Activated CD4-positive, CD25-positive, alpha-beta regulatory T cell treated with anti-CD3 and anti-CD28 coated beads, Interleukin-2, amount 50 U/mL, for 16 hours (primary cell): ENCODE results near the gene CAMK2N1.
"Not testable (repeated sequence)": the region's sequence is repeated elsewhere in the genome, so short reads cannot be mapped to it uniquely, and the experiment has no call there.

ENCODE experiments used
- DNase-seq: peaks from one replicate; pipeline ENCODE4 v3.0.0-alpha.2; 2020; ENCODE audit warnings: low read depth, low spot score

The CAMK2N1 gene

GRCh38 chr1:20485527-20486456 is at the start of gene CAMK2N1:
Gene CAMK2N1 (minus strand): TSS chr1:20486210. CDS start chr1:20485379, 831 bp downstream.
- DNase-seq, result no peak

GRCh38 chr1:20534659-20535417 is 48.8 kb upstream of the CAMK2N1 start:
- DNase-seq, result no peak

GRCh38 chr1:20533635-20534034 is 47.6 kb upstream of the CAMK2N1 start:
- DNase-seq, result no peak

GRCh38 chr1:20530901-20531300 is 44.9 kb upstream of the CAMK2N1 start:
- DNase-seq, result no peak

- no peak for DNase-seq
These were observed 44.3 kb upstream of the CAMK2N1 start for GRCh38 chr1:20530306-20530705.

- DNase-seq, result no peak
These were observed 42.2 kb upstream of the CAMK2N1 start for GRCh38 chr1:20528221-20528620.

- DNase-seq, result no peak
These were observed 40.3 kb upstream of the CAMK2N1 start for GRCh38 chr1:20526267-20526666.

- peak; percentile 36 for DNase-seq
These were observed 36.2 kb upstream of the CAMK2N1 start for GRCh38 chr1:20521960-20522861.

- not testable (repeated sequence) for DNase-seq
These were observed 33.7 kb upstream of the CAMK2N1 start for GRCh38 chr1:20519609-20520262.

GRCh38 chr1:20511518-20512428 is 25.8 kb upstream of the CAMK2N1 start:
- DNase-seq, result no peak

GRCh38 chr1:20508411-20508771 is 22.4 kb upstream of the CAMK2N1 start:
- DNase-seq, result no peak

GRCh38 chr1:20507564-20508410 is 21.8 kb upstream of the CAMK2N1 start, which contains the start of gene MUL1:
Gene MUL1 (minus strand): TSS chr1:20508151. CDS start chr1:20508024, 127 bp downstream.
- DNase-seq, result peak; percentile 92

- DNase-seq, result no peak
These were observed 21.2 kb upstream of the CAMK2N1 start for GRCh38 chr1:20507248-20507563.

GRCh38 chr1:20505488-20505887 is 19.5 kb upstream of the CAMK2N1 start:
- DNase-seq, result no peak

GRCh38 chr1:20500716-20501115 is 14.7 kb upstream of the CAMK2N1 start:
- no peak for DNase-seq

- no peak for DNase-seq
These were observed 13.7 kb upstream of the CAMK2N1 start for GRCh38 chr1:20499718-20500117.

- no peak for DNase-seq
These were observed 13.1 kb upstream of the CAMK2N1 start for GRCh38 chr1:20499105-20499504.

GRCh38 chr1:20498116-20498515 is 12.1 kb upstream of the CAMK2N1 start:
- DNase-seq, result no peak

- no peak for DNase-seq
These were observed 11.5 kb upstream of the CAMK2N1 start for GRCh38 chr1:20497506-20497905.
